Caco-2 (cell line): ENCODE data around the gene C3orf70. TPM values are rescaled to one million over a fixed set of nuclear protein-coding genes. Genes with fewer than 3 reads are reported as not detected.

ENCODE experiments used
- BruUV-seq: library from RNA; stranded (reverse); fragments of 400-500 nt; replicated peaks from 2 replicates; lab custom pipeline; 2021; lab: Mats Ljungman, UMichigan
- CTCF ChIA-PET: fragments of 300-600 bp; sonication (Branson Sonifier 250); formaldehyde crosslinking; loops from one replicate; lab custom pipeline; 2022; ENCODE audit warnings: antibody characterized with exemption; lab: Charles Lee
- POLR2A ChIA-PET: fragments of 300-600 bp; sonication (Branson Sonifier 250); formaldehyde crosslinking; loops from one replicate; lab custom pipeline; 2022; ENCODE audit warnings: antibody characterized with exemption; lab: Charles Lee
- DNase-seq, 2 experiments: peaks; one replicate each; pipeline versions ENCODE4 v3.0.0 to v3.0.0-alpha.2; 2020 to 2022
- H3K27me3 ChIP-seq: replicated peaks from 2 replicates; pipeline ENCODE4 v1.6.0; 2011; ENCODE audit warnings: low read length; ENCODE audit not compliant: control insufficient read depth, insufficient read depth
- H3K36me3 ChIP-seq: 2 replicates; pipeline ENCODE4 v1.5.1; 2011; ENCODE audit warnings: low read length; ENCODE audit not compliant: control insufficient read depth, insufficient read depth
- H3K4me1 ChIP-seq: fragments of 250-450 bp; sonication (Bioruptor Pico); 2 replicates; pipeline ENCODE4 v1.5.1; 2020; ENCODE audit warnings: mild to moderate bottlenecking
- H3K4me3 ChIP-seq: 2 replicates; pipeline ENCODE4 v1.5.1; 2011; ENCODE audit warnings: low read depth, mild to moderate bottlenecking, control low read depth, low read length
- H3K9me3 ChIP-seq: fragments of 250-450 bp; sonication (Bioruptor Pico); 2 replicates; pipeline ENCODE4 v1.5.1; 2020; ENCODE audit warnings: mild to moderate bottlenecking, moderate library complexity
- H3K27ac Mint-ChIP-seq: one replicate; pipeline ENCODE4 v1.8.0; 2022; ENCODE audit warnings: mixed read lengths; ENCODE audit not compliant: unreplicated experiment
- H3K27me3 Mint-ChIP-seq: one replicate; pipeline ENCODE4 v1.8.0; 2022; ENCODE audit warnings: mixed read lengths; ENCODE audit not compliant: insufficient read depth, unreplicated experiment
- H3K36me3 Mint-ChIP-seq: one replicate; pipeline ENCODE4 v1.8.0; 2022; ENCODE audit warnings: mild to moderate bottlenecking, mixed read lengths; ENCODE audit not compliant: insufficient read depth, unreplicated experiment
- H3K4me1 Mint-ChIP-seq: one replicate; pipeline ENCODE4 v1.8.0; 2022; ENCODE audit warnings: low read depth, mixed read lengths; ENCODE audit not compliant: unreplicated experiment
- H3K4me3 Mint-ChIP-seq: one replicate; pipeline ENCODE4 v1.8.0; 2022; ENCODE audit warnings: mild to moderate bottlenecking, moderate library complexity, mixed read lengths; ENCODE audit not compliant: unreplicated experiment
- H3K9me3 Mint-ChIP-seq: one replicate; pipeline ENCODE4 v1.8.0; 2022; ENCODE audit warnings: mixed read lengths; ENCODE audit not compliant: unreplicated experiment
- intact Hi-C: fragments of 100-400 bp; cut with micrococcal nuclease; formaldehyde crosslinking; loops from one replicate; pipeline ENCODE4 v1.10.0; 2022; ENCODE audit not compliant: unreplicated experiment
- total RNA-seq: library from RNA; stranded (reverse); gene quantifications from 2 replicates; pipeline ENCODE4 v1.2.3, GENCODE V29; 2022
- TF ChIP-seq, protein P1 (sequence below), 2 experiments: fragments of 200-600 bp in 1 of 2; IDR thresholded peaks; 1 replicate in 1 of 2; 2 replicates in 1 of 2; pipeline versions ENCODE4 v1.5.1 to v1.8.0; 2011 to 2022; ENCODE audit warnings: antibody characterized with exemption in 1 of 2, control low read depth in 1 of 2, inconsistent platforms in 1 of 2, low read depth in 1 of 2, low read length in 1 of 2, mild to moderate bottlenecking in 1 of 2, moderate library complexity in 1 of 2; ENCODE audit not compliant: insufficient read depth in 1 of 2, severe bottlenecking in 1 of 2, unreplicated experiment in 1 of 2

Gene C3orf70
- total RNA-seq, 1 experiment from 2014 or later = 11.2 TPM

- ChIA-PET POLR2A (no interaction called here), CTCF (no interaction called here)
- Mint-ChIP-seq H3K4me3 (no peak overlapping the region), H3K4me1 (peaks cover 12% of the 10 kb centered on the region), H3K27me3 (no peaks in the 10 kb centered on the region), H3K9me3 (no peaks in the 10 kb centered on the region), H3K36me3 (no peaks in the 10 kb centered on the region), H3K27ac (no peak overlapping the region)
- H3K4me3 ChIP-seq = no peak overlapping the region
- intact Hi-C loops = no loop called here
- H3K9me3 ChIP-seq = no peaks in the 10 kb centered on the region
- H3K27me3 ChIP-seq = no peaks in the 10 kb centered on the region
- TF ChIP-seq, protein P1, sequence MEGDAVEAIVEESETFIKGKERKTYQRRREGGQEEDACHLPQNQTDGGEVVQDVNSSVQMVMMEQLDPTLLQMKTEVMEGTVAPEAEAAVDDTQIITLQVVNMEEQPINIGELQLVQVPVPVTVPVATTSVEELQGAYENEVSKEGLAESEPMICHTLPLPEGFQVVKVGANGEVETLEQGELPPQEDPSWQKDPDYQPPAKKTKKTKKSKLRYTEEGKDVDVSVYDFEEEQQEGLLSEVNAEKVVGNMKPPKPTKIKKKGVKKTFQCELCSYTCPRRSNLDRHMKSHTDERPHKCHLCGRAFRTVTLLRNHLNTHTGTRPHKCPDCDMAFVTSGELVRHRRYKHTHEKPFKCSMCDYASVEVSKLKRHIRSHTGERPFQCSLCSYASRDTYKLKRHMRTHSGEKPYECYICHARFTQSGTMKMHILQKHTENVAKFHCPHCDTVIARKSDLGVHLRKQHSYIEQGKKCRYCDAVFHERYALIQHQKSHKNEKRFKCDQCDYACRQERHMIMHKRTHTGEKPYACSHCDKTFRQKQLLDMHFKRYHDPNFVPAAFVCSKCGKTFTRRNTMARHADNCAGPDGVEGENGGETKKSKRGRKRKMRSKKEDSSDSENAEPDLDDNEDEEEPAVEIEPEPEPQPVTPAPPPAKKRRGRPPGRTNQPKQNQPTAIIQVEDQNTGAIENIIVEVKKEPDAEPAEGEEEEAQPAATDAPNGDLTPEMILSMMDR (IDR thresholded peaks at IDR 0.05; ENCODE audit: insufficient read depth in 1 of 2, low read depth in 1 of 2, low read length in 1 of 2, severe bottlenecking in 1 of 2, unreplicated experiment in 1 of 2) = no peak
- DNase-seq = no peak
- H3K36me3 ChIP-seq = no peaks in the 10 kb centered on the region
- peaks cover 23% of the 10 kb centered on the region for H3K4me1 ChIP-seq
- BruUV-seq = no TSS peak
These were observed 23.8 kb downstream of the C3orf70 start for GRCh38 chr3:185129083-185129482.

DNA sequence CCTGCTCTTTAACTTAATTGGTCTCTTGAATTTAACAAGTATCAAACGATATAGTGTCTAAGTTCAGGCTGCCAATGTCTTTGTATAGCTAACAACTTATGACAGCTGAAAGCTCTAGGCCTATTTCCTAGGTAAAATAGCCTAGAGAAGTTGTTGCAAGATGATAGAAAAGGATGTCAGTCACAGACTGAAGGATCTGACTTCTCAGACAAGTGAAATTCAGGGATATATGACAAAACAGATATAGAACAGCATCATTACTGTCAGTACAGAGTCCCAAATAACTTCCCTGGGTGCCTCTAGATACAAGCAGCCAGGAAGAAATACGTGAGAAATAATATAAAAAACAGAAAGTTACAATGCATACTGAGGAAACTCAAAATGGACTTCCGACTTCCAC, 26.7 kb downstream of the C3orf70 start:
- H3K36me3 ChIP-seq = no peaks in the 10 kb centered on the region
- H3K4me3 ChIP-seq = no peak overlapping the region
- no peaks in the 10 kb centered on the region for H3K27me3 ChIP-seq
- H3K4me3 Mint-ChIP-seq = no peak overlapping the region
- H3K4me1 ChIP-seq = peaks cover 5% of the 10 kb centered on the region; the same call in 1 of the 2 replicates
- peaks cover 7% of the 10 kb centered on the region for H3K9me3 Mint-ChIP-seq
- no peaks in the 10 kb centered on the region for H3K27me3 Mint-ChIP-seq
- no peak overlapping the region for H3K27ac Mint-ChIP-seq
- intact Hi-C loops = no loop called here
- no peak for DNase-seq
- CTCF ChIA-PET = no interaction called here
- TF ChIP-seq, protein P1 (IDR thresholded peaks at IDR 0.05; ENCODE audit: insufficient read depth in 1 of 2, low read depth in 1 of 2, low read length in 1 of 2, severe bottlenecking in 1 of 2, unreplicated experiment in 1 of 2) = no peak
- BruUV-seq = no TSS peak
- POLR2A ChIA-PET = no interaction called here
- H3K4me1 Mint-ChIP-seq = no peaks in the 10 kb centered on the region
- H3K36me3 Mint-ChIP-seq = no peaks in the 10 kb centered on the region
- H3K9me3 ChIP-seq = no peaks in the 10 kb centered on the region

GRCh38 chr3:185120126-185120525, 32.7 kb downstream of the C3orf70 start:
- no peaks in the 10 kb centered on the region for H3K36me3 Mint-ChIP-seq
- H3K4me3 Mint-ChIP-seq = no peak overlapping the region
- no peak overlapping the region for H3K27ac Mint-ChIP-seq
- BruUV-seq = no TSS peak
- ChIA-PET POLR2A (no interaction called here), CTCF (no interaction called here)
- Histone ChIP-seq H3K9me3 (no peaks in the 10 kb centered on the region), H3K27me3 (no peaks in the 10 kb centered on the region), H3K4me3 (no peak overlapping the region), H3K4me1 (peaks cover 3% of the 10 kb centered on the region; the same call in 1 of the 2 replicates), H3K36me3 (no peaks in the 10 kb centered on the region)
- H3K9me3 Mint-ChIP-seq = peaks cover 12% of the 10 kb centered on the region
- intact Hi-C loops = no loop called here
- peaks cover 7% of the 10 kb centered on the region for H3K4me1 Mint-ChIP-seq
- TF ChIP-seq, protein P1 (IDR thresholded peaks at IDR 0.05; ENCODE audit: insufficient read depth in 1 of 2, low read depth in 1 of 2, low read length in 1 of 2, severe bottlenecking in 1 of 2, unreplicated experiment in 1 of 2) = no peak
- DNase-seq = no peak
- no peaks in the 10 kb centered on the region for H3K27me3 Mint-ChIP-seq
